ENCODE results near the gene FABP3. TPM values are rescaled to one million over a fixed set of nuclear protein-coding genes. Genes with fewer than 3 reads are reported as not detected.

Gene FABP3
- total RNA-seq, 2 experiments from 2014 or later: not detected

DNA sequence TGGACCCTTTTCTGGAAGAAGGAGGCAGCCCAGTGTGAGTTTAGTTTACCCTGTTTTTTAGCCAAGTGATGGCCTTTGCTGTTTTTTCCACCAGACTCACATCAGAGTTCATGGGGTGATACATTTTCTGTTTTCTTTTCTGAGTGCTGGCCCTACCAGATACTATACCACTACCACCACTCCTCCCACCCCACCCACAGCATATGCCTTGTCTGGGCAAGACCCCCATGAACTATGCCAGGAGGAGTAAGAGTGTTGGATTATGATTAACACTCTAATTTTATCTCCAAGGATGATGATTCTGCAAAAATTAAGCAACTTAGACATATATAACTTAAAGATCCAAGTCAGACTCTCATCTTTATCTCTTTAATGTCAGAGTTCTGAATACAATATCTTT is 26.1 kb downstream of the FABP3 start:
- H3K4me3 Mint-ChIP-seq: no peak overlapping the region
- TF ChIP-seq CTCF (IDR thresholded peaks at IDR 0.05): no peak
- H3K27ac Mint-ChIP-seq: no peak overlapping the region
- H3K27me3 ChIP-seq (ENCODE audit: control insufficient read depth in 1 of 2, insufficient read depth in 2 of 2, low read length in 2 of 2): no peaks in the 10 kb centered on the region
- no peak overlapping the region for H3K27ac ChIP-seq (ENCODE audit: low read depth in 1 of 2, low read length in 2 of 2)
- ChIA-PET POLR2A (interaction anchor here (0.5 kb wide), 1 partner anchor 254 kb away, joined by 3 read pairs; no protein-coding TSS in a partner anchor), CTCF (no interaction called here)
- H3K4me1 ChIP-seq (ENCODE audit: insufficient read depth, low read length): no peaks in the 10 kb centered on the region
- no peak overlapping the region for H3K4me3 ChIP-seq (ENCODE audit: low read length)
- H3K27me3 Mint-ChIP-seq: no peaks in the 10 kb centered on the region
- H3K36me3 Mint-ChIP-seq (ENCODE audit: low read depth): peaks cover 84% of the 10 kb centered on the region
- DNase-seq: no peak
- H3K4me1 Mint-ChIP-seq (ENCODE audit: low read depth): no peaks in the 10 kb centered on the region
- no peaks in the 10 kb centered on the region for H3K9me3 Mint-ChIP-seq
- peaks cover 54% of the 10 kb centered on the region for H3K36me3 ChIP-seq (ENCODE audit: insufficient read depth, low read length)
- intact Hi-C loops (cut with DNase I, micrococcal nuclease): no loop called here
- H3K9me3 ChIP-seq (ENCODE audit: control insufficient read depth in 1 of 2, insufficient read depth in 1 of 2, low read length in 2 of 2): no peaks in the 10 kb centered on the region
- no peak for ATAC-seq (ENCODE audit: poor library complexity)

DNA sequence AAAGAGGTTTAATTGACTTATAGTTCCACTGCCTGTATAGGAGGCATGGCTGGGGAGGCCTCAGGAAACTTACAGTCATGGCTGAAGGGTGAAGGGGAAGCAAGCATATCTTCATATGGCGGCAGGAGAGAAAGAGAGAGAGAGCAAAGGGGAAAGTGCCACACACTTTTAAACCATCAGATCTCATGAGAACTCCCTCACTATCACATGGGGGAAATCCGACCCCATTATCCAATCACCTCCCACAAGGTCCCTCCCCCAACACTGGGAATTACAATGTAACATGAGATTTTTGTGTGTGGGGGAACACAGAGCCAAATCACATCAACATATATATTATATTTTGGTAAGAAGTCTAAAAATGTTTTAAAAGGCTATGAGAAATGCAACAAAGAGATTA is 27.2 kb downstream of the FABP3 start:
- Histone ChIP-seq H3K36me3 (ENCODE audit: insufficient read depth, low read length) (peaks cover 48% of the 10 kb centered on the region), H3K27me3 (ENCODE audit: control insufficient read depth in 1 of 2, insufficient read depth in 2 of 2, low read length in 2 of 2) (no peaks in the 10 kb centered on the region), H3K4me1 (ENCODE audit: insufficient read depth, low read length) (no peaks in the 10 kb centered on the region), H3K4me3 (ENCODE audit: low read length) (no peak overlapping the region), H3K27ac (ENCODE audit: low read depth in 1 of 2, low read length in 2 of 2) (no peak overlapping the region), H3K9me3 (ENCODE audit: control insufficient read depth in 1 of 2, insufficient read depth in 1 of 2, low read length in 2 of 2) (no peaks in the 10 kb centered on the region)
- DNase-seq (no peak), ATAC-seq (ENCODE audit: poor library complexity) (no peak)
- no peak for TF ChIP-seq CTCF (IDR thresholded peaks at IDR 0.05)
- H3K4me3 Mint-ChIP-seq: no peak overlapping the region
- peaks cover 84% of the 10 kb centered on the region for H3K36me3 Mint-ChIP-seq (ENCODE audit: low read depth)
- no peaks in the 10 kb centered on the region for H3K27me3 Mint-ChIP-seq
- intact Hi-C loops (cut with DNase I, micrococcal nuclease): no loop called here
- H3K9me3 Mint-ChIP-seq: no peaks in the 10 kb centered on the region
- no peak overlapping the region for H3K27ac Mint-ChIP-seq
- no peaks in the 10 kb centered on the region for H3K4me1 Mint-ChIP-seq (ENCODE audit: low read depth)
- POLR2A ChIA-PET: no interaction called here
- CTCF ChIA-PET: no interaction called here

DNA sequence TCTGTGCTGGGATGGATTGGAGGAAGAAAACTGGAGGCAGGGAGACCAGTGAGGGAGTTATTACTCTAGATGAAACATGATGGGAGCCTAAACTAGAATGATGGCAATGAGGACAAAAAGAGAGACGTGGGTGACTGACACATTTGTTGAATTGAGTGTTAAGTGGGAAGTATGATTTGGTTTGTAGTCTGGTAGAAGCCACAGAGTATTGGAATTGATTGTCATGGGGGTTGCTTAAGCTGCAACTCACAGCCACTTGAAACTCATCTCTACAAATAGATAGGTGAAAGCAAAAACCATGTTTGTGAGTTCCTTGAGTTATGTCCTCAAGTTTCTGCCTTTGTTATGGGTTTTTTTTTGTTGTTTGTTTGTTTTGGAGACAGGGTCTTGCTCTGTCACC is 28.4 kb downstream of the FABP3 start:
- Histone ChIP-seq H3K36me3 (ENCODE audit: insufficient read depth, low read length) (peaks cover 40% of the 10 kb centered on the region), H3K27me3 (ENCODE audit: control insufficient read depth in 1 of 2, insufficient read depth in 2 of 2, low read length in 2 of 2) (no peaks in the 10 kb centered on the region), H3K4me3 (ENCODE audit: low read length) (no peak overlapping the region), H3K4me1 (ENCODE audit: insufficient read depth, low read length) (no peaks in the 10 kb centered on the region), H3K27ac (ENCODE audit: low read depth in 1 of 2, low read length in 2 of 2) (no peak overlapping the region), H3K9me3 (ENCODE audit: control insufficient read depth in 1 of 2, insufficient read depth in 1 of 2, low read length in 2 of 2) (no peaks in the 10 kb centered on the region)
- Mint-ChIP-seq H3K27ac (no peak overlapping the region), H3K36me3 (ENCODE audit: low read depth) (peaks cover 81% of the 10 kb centered on the region), H3K4me3 (no peak overlapping the region), H3K9me3 (no peaks in the 10 kb centered on the region), H3K4me1 (ENCODE audit: low read depth) (no peaks in the 10 kb centered on the region), H3K27me3 (no peaks in the 10 kb centered on the region)
- intact Hi-C loops (cut with DNase I, micrococcal nuclease): no loop called here
- no peak for TF ChIP-seq CTCF (IDR thresholded peaks at IDR 0.05)
- ATAC-seq (ENCODE audit: poor library complexity) (no peak), DNase-seq (no peak)
- CTCF ChIA-PET: no interaction called here
- POLR2A ChIA-PET: no interaction called here

Data from CD4-positive, alpha-beta T cell (primary cell).